Neural cell (in vitro differentiated cells): ENCODE data around the gene RCOR3.

ENCODE experiments used
- EP300 ChIP-seq: fragments of 450-650 bp; conservative IDR thresholded peaks from 2 replicates; pipeline ENCODE4 v1.6.1; 2014; ENCODE audit warnings: antibody characterized with exemption, mild to moderate bottlenecking, moderate library complexity; ENCODE audit not compliant: poor library complexity, severe bottlenecking
- EZH2 ChIP-seq: fragments of 200-600, 300-800 bp; shearing (Covaris generic), sonication (generic); IDR thresholded peaks from 2 replicates; pipeline ENCODE4 v1.6.1; 2014; ENCODE audit warnings: antibody characterized with exemption, low read length, borderline replicate concordance, mild to moderate bottlenecking; ENCODE audit not compliant: insufficient read depth, poor library complexity, severe bottlenecking
- MXI1 ChIP-seq: fragments of 450-650 bp; conservative IDR thresholded peaks from 2 replicates; pipeline ENCODE4 v1.6.1; 2014; ENCODE audit warnings: antibody characterized with exemption, mild to moderate bottlenecking; ENCODE audit not compliant: poor library complexity, severe bottlenecking
- POLR2AphosphoS5 ChIP-seq: IDR thresholded peaks from 2 replicates; pipeline ENCODE4 v1.6.1; 2012
- RAD21 ChIP-seq: fragments of 450-650 bp; conservative IDR thresholded peaks from 2 replicates; pipeline ENCODE4 v1.6.1; 2014; ENCODE audit warnings: antibody characterized with exemption, mild to moderate bottlenecking, moderate library complexity
- REST ChIP-seq: IDR thresholded peaks from 2 replicates; pipeline ENCODE4 v1.6.1; 2012; ENCODE audit warnings: borderline replicate concordance
- SMC3 ChIP-seq: fragments of 450-650 bp; conservative IDR thresholded peaks from 2 replicates; pipeline ENCODE4 v1.6.1; 2014; ENCODE audit warnings: antibody characterized with exemption, mild to moderate bottlenecking, moderate library complexity; ENCODE audit not compliant: poor library complexity
- TAF1 ChIP-seq: IDR thresholded peaks from 2 replicates; pipeline ENCODE4 v1.6.1; 2012; ENCODE audit warnings: low read depth
- TF ChIP-seq, protein P1 (sequence below): fragments of 450-650 bp; IDR thresholded peaks from 2 replicates; pipeline ENCODE4 v1.5.1; 2014; ENCODE audit warnings: antibody characterized with exemption, mild to moderate bottlenecking, moderate library complexity; ENCODE audit not compliant: poor library complexity, severe bottlenecking

DNA sequence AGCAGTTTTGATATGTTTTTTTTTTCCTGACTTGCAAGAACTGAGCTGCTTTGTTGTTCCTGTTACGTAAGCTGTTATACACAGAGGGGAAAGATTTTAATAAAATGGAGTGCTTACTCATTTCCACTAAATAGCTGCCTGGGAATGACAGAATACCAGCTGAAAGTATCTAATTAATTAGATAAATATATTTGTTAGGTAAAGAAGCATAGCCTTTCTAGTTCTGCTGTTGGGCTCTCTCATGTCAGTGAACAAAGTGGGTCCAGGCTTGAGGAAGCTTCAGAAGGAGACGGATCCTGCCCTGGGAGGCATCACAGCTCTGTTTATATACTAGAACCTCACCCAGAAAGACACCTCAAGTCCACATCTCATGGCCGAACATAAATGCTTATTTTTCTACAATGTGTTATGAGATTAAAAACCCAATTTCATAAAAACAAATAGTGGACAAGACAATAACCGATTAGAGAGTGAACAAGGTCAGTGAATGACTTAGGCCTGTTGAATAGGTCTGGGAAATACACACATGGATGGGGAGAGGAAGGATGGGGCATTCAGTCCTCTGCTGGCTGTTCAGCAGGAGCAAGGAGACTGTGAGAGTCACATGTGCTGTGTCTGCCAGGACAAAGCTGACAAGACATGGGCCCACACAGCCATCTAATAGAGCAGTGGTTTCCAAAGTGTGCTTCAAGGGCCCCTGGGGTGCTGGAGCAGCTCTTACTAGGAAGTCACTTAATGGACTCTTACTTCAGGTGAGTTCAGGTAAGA, 88.1 kb downstream of the RCOR3 start:
- no peak for TF ChIP-seq REST
- TF ChIP-seq, protein P1, sequence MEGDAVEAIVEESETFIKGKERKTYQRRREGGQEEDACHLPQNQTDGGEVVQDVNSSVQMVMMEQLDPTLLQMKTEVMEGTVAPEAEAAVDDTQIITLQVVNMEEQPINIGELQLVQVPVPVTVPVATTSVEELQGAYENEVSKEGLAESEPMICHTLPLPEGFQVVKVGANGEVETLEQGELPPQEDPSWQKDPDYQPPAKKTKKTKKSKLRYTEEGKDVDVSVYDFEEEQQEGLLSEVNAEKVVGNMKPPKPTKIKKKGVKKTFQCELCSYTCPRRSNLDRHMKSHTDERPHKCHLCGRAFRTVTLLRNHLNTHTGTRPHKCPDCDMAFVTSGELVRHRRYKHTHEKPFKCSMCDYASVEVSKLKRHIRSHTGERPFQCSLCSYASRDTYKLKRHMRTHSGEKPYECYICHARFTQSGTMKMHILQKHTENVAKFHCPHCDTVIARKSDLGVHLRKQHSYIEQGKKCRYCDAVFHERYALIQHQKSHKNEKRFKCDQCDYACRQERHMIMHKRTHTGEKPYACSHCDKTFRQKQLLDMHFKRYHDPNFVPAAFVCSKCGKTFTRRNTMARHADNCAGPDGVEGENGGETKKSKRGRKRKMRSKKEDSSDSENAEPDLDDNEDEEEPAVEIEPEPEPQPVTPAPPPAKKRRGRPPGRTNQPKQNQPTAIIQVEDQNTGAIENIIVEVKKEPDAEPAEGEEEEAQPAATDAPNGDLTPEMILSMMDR = no peak
- no peak for TF ChIP-seq POLR2AphosphoS5
- no peak for TF ChIP-seq MXI1
- no peak for TF ChIP-seq EZH2
- no peak for TF ChIP-seq RAD21
- no peak for TF ChIP-seq EP300
- no peak for TF ChIP-seq TAF1
- no peak for TF ChIP-seq SMC3
